BLaER1 treated with 17β-estradiol and CSF1 and Interleukin-3, amounts not matched to agents 10 nM and 100 nM (cell line): ENCODE measurements around the gene ZNF213.
"Not testable (repeated sequence)": the region's sequence is repeated elsewhere in the genome, so short reads cannot be mapped to it uniquely, and the experiment has no call there.

Experiments
- H3K27ac ChIP-seq, 11 experiments: shearing (Covaris generic); formaldehyde crosslinking; 2 replicates each; pipeline ENCODE4 v1.8.1; 2022
- H3K27me3 ChIP-seq, 11 experiments: shearing (Covaris generic); formaldehyde crosslinking; 2 replicates each; pipeline ENCODE4 v1.8.1; 2022
- H3K36me3 ChIP-seq, 11 experiments: shearing (Covaris generic); formaldehyde crosslinking; 2 replicates each; pipeline ENCODE4 v1.8.1; 2022
- H3K4me1 ChIP-seq, 10 experiments: shearing (Covaris generic); formaldehyde crosslinking; 2 replicates each; pipeline ENCODE4 v1.8.1; 2022
- H3K4me2 ChIP-seq, 11 experiments: shearing (Covaris generic); formaldehyde crosslinking; 2 replicates each; pipeline ENCODE4 v1.8.1; 2022
- H3K4me3 ChIP-seq, 10 experiments: shearing (Covaris generic); formaldehyde crosslinking; 2 replicates each; pipeline ENCODE4 v1.8.1; 2022
- H3K9ac ChIP-seq, 11 experiments: shearing (Covaris generic); formaldehyde crosslinking; 2 replicates each; pipeline ENCODE4 v1.8.1; 2022
- H3K9me3 ChIP-seq, 11 experiments: shearing (Covaris generic); formaldehyde crosslinking; replicated peaks in 1 of 11; 2 replicates each; pipeline ENCODE4 v1.8.1; 2022
- H4K20me1 ChIP-seq, 11 experiments: shearing (Covaris generic); formaldehyde crosslinking; 2 replicates each; pipeline ENCODE4 v1.8.1; 2022
- Cebpa-rat ChIP-seq, 11 experiments: shearing (Covaris generic); IDR thresholded peaks; 2 replicates each; pipeline ENCODE4 v1.8.1; 2022

ZNF213 gene

GRCh38 chr16:3180445-3180878 is 45.6 kb downstream of the ZNF213 start:
- peaks cover 0 to 7% (median 0%) of the 10 kb centered on the region in 10 experiments; a peak in 4 of 20 replicates for H3K4me1 ChIP-seq
- peaks cover 36 to 74% (median 47%) of the 10 kb centered on the region in 11 experiments for H3K9me3 ChIP-seq
- TF ChIP-seq Cebpa-rat (IDR thresholded peaks at IDR 0.05) = no peak
- H3K27me3 ChIP-seq = peaks cover 57 to 98% (median 78%) of the 10 kb centered on the region in 11 experiments
- H3K27ac ChIP-seq = no peak overlapping the region
- peaks cover 0 to 7% (median 0%) of the 10 kb centered on the region in 11 experiments; a peak in 1 of 22 replicates for H3K36me3 ChIP-seq
- H3K4me2 ChIP-seq = no peak overlapping the region
- H3K9ac ChIP-seq = no peak overlapping the region
- no peaks in the 10 kb centered on the region; a peak in 1 of 22 replicates for H4K20me1 ChIP-seq
- H3K4me3 ChIP-seq = no peak overlapping the region

- H3K36me3 ChIP-seq, H3K4me1 ChIP-seq, H3K27ac ChIP-seq, H3K4me2 ChIP-seq, H4K20me1 ChIP-seq, H3K9ac ChIP-seq, H3K4me3 ChIP-seq: not testable (repeated sequence)
- Histone ChIP-seq H3K9me3 (peaks cover 48 to 74% (median 55%) of the 10 kb centered on the region in 11 experiments), H3K27me3 (peaks cover 58 to 96% (median 82%) of the 10 kb centered on the region in 11 experiments)
Measured at GRCh38 chr16:3182293-3182607, 47.4 kb downstream of the ZNF213 start.

- H3K9ac ChIP-seq = no peak overlapping the region
- H3K27ac ChIP-seq = no peak overlapping the region
- H3K4me1 ChIP-seq = peaks cover 0 to 4% (median 0%) of the 10 kb centered on the region in 10 experiments; a peak in 4 of 20 replicates
- peaks cover 0 to 7% (median 0%) of the 10 kb centered on the region in 11 experiments; a peak in 1 of 22 replicates for H3K36me3 ChIP-seq
- H3K4me2 ChIP-seq = no peak overlapping the region
- H3K9me3 ChIP-seq = peaks cover 50 to 76% (median 61%) of the 10 kb centered on the region in 11 experiments
- no peaks in the 10 kb centered on the region; a peak in 1 of 22 replicates for H4K20me1 ChIP-seq
- no peak for TF ChIP-seq Cebpa-rat (IDR thresholded peaks at IDR 0.05)
- peak overlapping the region in 6 of 10 experiments; percentile 16 to 44 (median 20); a peak in 9 of 20 replicates for H3K4me3 ChIP-seq
- peaks cover 64 to 96% (median 88%) of the 10 kb centered on the region in 11 experiments for H3K27me3 ChIP-seq
Measured at GRCh38 chr16:3182608-3183444, 48.0 kb downstream of the ZNF213 start.

- Histone ChIP-seq H3K4me2 (no peak overlapping the region), H3K36me3 (peaks cover 0 to 7% (median 0%) of the 10 kb centered on the region in 11 experiments; a peak in 1 of 22 replicates), H3K4me3 (peak overlapping the region in 6 of 10 experiments; percentile 16 to 44 (median 20); a peak in 9 of 20 replicates), H3K9ac (no peak overlapping the region), H3K27me3 (peaks cover 71 to 99% (median 96%) of the 10 kb centered on the region in 11 experiments), H3K9me3 (peaks cover 57 to 84% (median 68%) of the 10 kb centered on the region in 11 experiments), H3K27ac (no peak overlapping the region), H3K4me1 (no peaks in the 10 kb centered on the region), H4K20me1 (no peaks in the 10 kb centered on the region)
- no peak for TF ChIP-seq Cebpa-rat (IDR thresholded peaks at IDR 0.05)
Measured at GRCh38 chr16:3183445-3184139, 48.8 kb downstream of the ZNF213 start.

- H3K27ac ChIP-seq = no peak overlapping the region
- peaks cover 75 to 100% (median 98%) of the 10 kb centered on the region in 11 experiments for H3K27me3 ChIP-seq
- peaks cover 85 to 99% (median 93%) of the 10 kb centered on the region in 11 experiments for H3K9me3 ChIP-seq
- H3K9ac ChIP-seq = no peak overlapping the region
- H3K4me2 ChIP-seq = no peak overlapping the region
- no peaks in the 10 kb centered on the region for H3K4me1 ChIP-seq
- no peak for TF ChIP-seq Cebpa-rat (IDR thresholded peaks at IDR 0.05)
- peaks cover 0 to 7% (median 0%) of the 10 kb centered on the region in 11 experiments; a peak in 1 of 22 replicates for H3K36me3 ChIP-seq
- H3K4me3 ChIP-seq = no peak overlapping the region
- H4K20me1 ChIP-seq = no peaks in the 10 kb centered on the region
Measured at GRCh38 chr16:3186946-3187690, 52.3 kb downstream of the ZNF213 start.

- Histone ChIP-seq H3K36me3 (peaks cover 0 to 7% (median 0%) of the 10 kb centered on the region in 11 experiments; a peak in 1 of 22 replicates), H3K27me3 (peaks cover 66 to 95% (median 89%) of the 10 kb centered on the region in 11 experiments), H3K4me3 (peak within 1 kb of the TSS in 7 of 10 experiments; percentile 3 to 40 (median 22); a peak in 8 of 20 replicates), H3K27ac (no peak within 1 kb of the TSS), H4K20me1 (no peaks in the 10 kb centered on the region), H3K9ac (no peak within 1 kb of the TSS), H3K9me3 (peaks cover 85 to 99% (median 93%) of the 10 kb centered on the region in 11 experiments), H3K4me2 (no peak within 1 kb of the TSS), H3K4me1 (no peaks in the 10 kb centered on the region)
- TF ChIP-seq Cebpa-rat (IDR thresholded peaks at IDR 0.05) = no peak
Measured at GRCh38 chr16:3187798-3188674, 53.2 kb downstream of the ZNF213 start, which contains the start of gene OR1F1. Gene OR1F1 (plus strand): TSS chr16:3188204.

- Histone ChIP-seq H3K4me1 (no peaks in the 10 kb centered on the region), H3K9ac (no peak overlapping the region), H4K20me1 (no peaks in the 10 kb centered on the region), H3K9me3 (peaks cover 85 to 99% (median 93%) of the 10 kb centered on the region in 11 experiments), H3K27ac (no peak overlapping the region), H3K4me3 (peak overlapping the region in 7 of 10 experiments; percentile 0 to 40 (median 22); a peak in 8 of 20 replicates), H3K27me3 (peaks cover 60 to 89% (median 83%) of the 10 kb centered on the region in 11 experiments), H3K4me2 (no peak overlapping the region), H3K36me3 (0 out of 22 replicates have a peak, but pooled peaks cover 0 to 3% (median 0%) of the 10 kb centered on the region in 11 experiments)
- no peak for TF ChIP-seq Cebpa-rat (IDR thresholded peaks at IDR 0.05)
Measured at GRCh38 chr16:3188675-3188924, 53.8 kb downstream of the ZNF213 start.
